ENCODE results near the gene CPNE9. TPM values are rescaled to one million over a fixed set of nuclear protein-coding genes. Genes with fewer than 3 reads are reported as not detected.

CPNE9 gene, protein sequence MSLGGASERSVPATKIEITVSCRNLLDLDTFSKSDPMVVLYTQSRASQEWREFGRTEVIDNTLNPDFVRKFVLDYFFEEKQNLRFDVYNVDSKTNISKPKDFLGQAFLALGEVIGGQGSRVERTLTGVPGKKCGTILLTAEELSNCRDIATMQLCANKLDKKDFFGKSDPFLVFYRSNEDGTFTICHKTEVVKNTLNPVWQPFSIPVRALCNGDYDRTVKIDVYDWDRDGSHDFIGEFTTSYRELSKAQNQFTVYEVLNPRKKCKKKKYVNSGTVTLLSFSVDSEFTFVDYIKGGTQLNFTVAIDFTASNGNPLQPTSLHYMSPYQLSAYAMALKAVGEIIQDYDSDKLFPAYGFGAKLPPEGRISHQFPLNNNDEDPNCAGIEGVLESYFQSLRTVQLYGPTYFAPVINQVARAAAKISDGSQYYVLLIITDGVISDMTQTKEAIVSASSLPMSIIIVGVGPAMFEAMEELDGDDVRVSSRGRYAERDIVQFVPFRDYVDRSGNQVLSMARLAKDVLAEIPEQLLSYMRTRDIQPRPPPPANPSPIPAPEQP
- not detected in 2 replicates for total RNA-seq (ENCODE audit: low replicate concordance)

- DNase-seq (ENCODE audit: low read depth) = no peak
- peak within 1 kb of the TSS; percentile 42 for H3K4me3 ChIP-seq (ENCODE audit: low read depth, low read length)
Observed at GRCh38 chr3:9703736-9704346, at the start of gene CPNE9. Gene CPNE9 (plus strand): TSS chr3:9703833. CDS start chr3:9703997, 164 bp downstream.

GRCh38 chr3:9659849-9660248 lies 43.8 kb upstream of the CPNE9 start:
- H3K4me3 ChIP-seq (ENCODE audit: low read depth, low read length) = no peak overlapping the region
- TF ChIP-seq CTCF (IDR thresholded peaks at IDR 0.05; ENCODE audit: insufficient read depth, low read length) = no peak
- no peak for DNase-seq (ENCODE audit: low read depth)

More at GRCh38 chr3:9703736-9704346, at the start of gene CPNE9:
- TF ChIP-seq CTCF (IDR thresholded peaks at IDR 0.05; ENCODE audit: insufficient read depth, low read length) = no peak

DNA sequence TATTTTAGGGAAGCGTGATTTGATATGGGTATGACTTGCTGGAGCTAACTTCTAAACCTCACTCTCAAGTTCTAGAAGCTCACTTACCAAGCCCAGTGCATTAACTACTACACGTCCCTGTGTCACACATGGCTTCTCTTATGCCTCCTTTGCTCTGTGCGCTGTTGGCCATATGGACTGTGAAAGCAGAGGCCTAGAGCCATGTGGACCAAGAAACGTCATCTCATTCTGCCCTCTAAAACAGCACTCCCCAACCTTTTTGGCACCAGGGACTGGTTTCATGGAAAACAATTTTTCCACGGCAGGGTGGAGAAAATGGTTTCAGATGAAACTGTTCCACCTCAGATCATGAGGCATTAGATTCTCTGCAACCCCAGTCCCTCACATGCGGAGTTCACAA lies 42.7 kb upstream of the CPNE9 start:
- no peak for DNase-seq (ENCODE audit: low read depth)
- TF ChIP-seq CTCF (IDR thresholded peaks at IDR 0.05; ENCODE audit: insufficient read depth, low read length) = no peak
- H3K4me3 ChIP-seq (ENCODE audit: low read depth, low read length) = no peak overlapping the region

DNA sequence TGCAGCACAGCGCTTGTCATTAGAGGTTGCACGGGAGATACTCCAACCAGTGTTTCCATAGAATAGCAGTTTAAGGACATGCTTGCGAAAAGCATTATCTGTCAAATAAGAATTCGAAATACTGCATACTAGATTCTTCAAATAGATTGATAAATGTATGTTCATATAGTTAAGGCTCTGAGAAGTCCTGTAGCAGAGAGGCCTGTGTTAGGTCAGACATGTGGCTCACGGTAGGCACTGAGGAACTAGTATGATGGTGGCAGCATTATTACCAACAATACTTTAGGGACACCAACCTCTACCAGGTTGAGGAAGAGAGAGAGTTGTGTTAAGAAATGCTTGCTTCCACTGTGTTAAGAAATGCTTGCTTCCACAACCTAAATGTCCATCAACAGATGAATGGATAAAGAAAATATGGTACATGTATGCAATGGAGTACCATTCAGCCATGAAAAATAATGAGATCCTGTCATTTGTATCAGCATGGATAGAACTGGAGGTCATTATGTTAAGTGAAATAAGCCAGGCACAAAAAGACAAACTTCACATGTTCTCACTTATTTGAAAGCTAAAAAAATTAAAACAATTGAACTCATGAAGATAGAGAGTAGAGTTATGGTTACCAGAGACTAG lies 39.4 kb upstream of the CPNE9 start:
- DNase-seq (ENCODE audit: low read depth) = no peak
- TF ChIP-seq CTCF (IDR thresholded peaks at IDR 0.05; ENCODE audit: insufficient read depth, low read length) = no peak
- H3K4me3 ChIP-seq (ENCODE audit: low read depth, low read length) = no peak overlapping the region

GRCh38 chr3:9666704-9667445 lies 36.8 kb upstream of the CPNE9 start:
- H3K4me3 ChIP-seq (ENCODE audit: low read depth, low read length) = no peak overlapping the region
- TF ChIP-seq CTCF (IDR thresholded peaks at IDR 0.05; ENCODE audit: insufficient read depth, low read length) = no peak
- no peak for DNase-seq (ENCODE audit: low read depth)

DNA sequence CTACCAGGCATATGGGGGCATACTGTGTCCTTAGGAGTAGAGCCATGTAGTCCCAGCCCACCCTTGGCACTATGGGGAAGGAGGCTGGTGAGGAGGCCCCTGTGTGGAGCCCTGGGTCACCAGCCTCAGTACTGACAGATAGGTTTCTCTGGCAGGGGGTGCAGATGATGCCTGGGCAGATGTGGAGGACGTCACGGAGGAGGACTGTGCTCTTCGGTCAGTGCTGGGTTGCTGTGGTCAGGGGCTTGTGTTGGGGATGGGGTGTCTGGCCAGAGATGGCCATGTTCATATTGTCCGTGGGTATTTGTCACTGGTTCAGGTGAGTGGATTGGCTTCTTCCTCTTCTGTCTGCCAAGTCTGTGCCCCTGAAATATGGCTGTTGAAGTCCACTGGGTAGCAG lies 34.4 kb upstream of the CPNE9 start:
- TF ChIP-seq CTCF (IDR thresholded peaks at IDR 0.05; ENCODE audit: insufficient read depth, low read length) = no peak
- DNase-seq (ENCODE audit: low read depth) = no peak
- H3K4me3 ChIP-seq (ENCODE audit: low read depth, low read length) = no peak overlapping the region

All from fibroblast of the aortic adventitia (primary cell).